HG03378 (cell line): ENCODE data around the gene ASB10.

Experiments
- ATAC-seq: cut with Tn5 transposase; IDR thresholded peaks from one replicate; pipeline ENCODE4 v1.9.1; 2021; ENCODE audit warnings: mild to moderate bottlenecking, moderate library complexity; ENCODE audit not compliant: unreplicated experiment

ASB10 gene

GRCh38 chr7:151211155-151211772 lies 24.2 kb upstream of the ASB10 start:
- no peak for ATAC-seq

GRCh38 chr7:151210087-151210854 lies 23.2 kb upstream of the ASB10 start, which contains the start of gene H2BK1:
Gene H2BK1 (minus strand): TSS chr7:151210488. CDS start chr7:151210318, 170 bp downstream.
- no peak for ATAC-seq

- ATAC-seq, result no peak
These were observed 22.5 kb upstream of the ASB10 start for GRCh38 chr7:151209588-151209987.

- ATAC-seq, result no peak
These were observed 21.3 kb upstream of the ASB10 start for GRCh38 chr7:151208253-151208862.

- ATAC-seq, result no peak
These were observed 20.8 kb upstream of the ASB10 start for GRCh38 chr7:151207804-151208203.

- ATAC-seq, result no peak
These were observed 20.3 kb upstream of the ASB10 start for GRCh38 chr7:151207315-151207714.

- no peak for ATAC-seq
These were observed 19.9 kb upstream of the ASB10 start for GRCh38 chr7:151206914-151207313.

GRCh38 chr7:151205730-151206129 lies 18.7 kb upstream of the ASB10 start:
- no peak for ATAC-seq

- ATAC-seq, result no peak
These were observed 17.5 kb upstream of the ASB10 start for GRCh38 chr7:151204383-151205032.

GRCh38 chr7:151202836-151203235 lies 15.8 kb upstream of the ASB10 start:
- ATAC-seq, result no peak

- no peak for ATAC-seq
These were observed 14.7 kb upstream of the ASB10 start for GRCh38 chr7:151201751-151202150.

- no peak for ATAC-seq
These were observed 14.3 kb upstream of the ASB10 start for GRCh38 chr7:151201344-151201743.

GRCh38 chr7:151198945-151199848 lies 12.1 kb upstream of the ASB10 start:
- no peak for ATAC-seq

- no peak for ATAC-seq
These were observed 10.9 kb upstream of the ASB10 start for GRCh38 chr7:151197932-151198331.

- ATAC-seq, result no peak
These were observed 8.8 kb upstream of the ASB10 start for GRCh38 chr7:151195616-151196450.

- no peak for ATAC-seq
These were observed 7.1 kb upstream of the ASB10 start for GRCh38 chr7:151194188-151194587.

- ATAC-seq, result no peak
These were observed 6.3 kb upstream of the ASB10 start for GRCh38 chr7:151193203-151193978.

GRCh38 chr7:151192002-151192539 lies 5.0 kb upstream of the ASB10 start:
- ATAC-seq, result no peak

- no peak for ATAC-seq
These were observed 4.5 kb upstream of the ASB10 start for GRCh38 chr7:151191544-151191943.
